Measurements from ENCODE around the gene ABCB11.

The ABCB11 gene

GRCh38 chr2:169013628-169014026 lies 17.5 kb downstream of the ABCB11 start:
- TF ChIP-seq TAF1 (IDR thresholded peaks at IDR 0.05; ENCODE audit: borderline replicate concordance, insufficient read depth, low read length) = no peak
- no peak for TF ChIP-seq SIN3A (IDR thresholded peaks at IDR 0.05; ENCODE audit: borderline replicate concordance, insufficient read depth, low read length)
- no peak for TF ChIP-seq FOXP2 (optimal IDR thresholded peaks at IDR 0.05; ENCODE audit: borderline replicate concordance, extremely low read depth, extremely low read length, insufficient read depth)
- TF ChIP-seq, protein P1, sequence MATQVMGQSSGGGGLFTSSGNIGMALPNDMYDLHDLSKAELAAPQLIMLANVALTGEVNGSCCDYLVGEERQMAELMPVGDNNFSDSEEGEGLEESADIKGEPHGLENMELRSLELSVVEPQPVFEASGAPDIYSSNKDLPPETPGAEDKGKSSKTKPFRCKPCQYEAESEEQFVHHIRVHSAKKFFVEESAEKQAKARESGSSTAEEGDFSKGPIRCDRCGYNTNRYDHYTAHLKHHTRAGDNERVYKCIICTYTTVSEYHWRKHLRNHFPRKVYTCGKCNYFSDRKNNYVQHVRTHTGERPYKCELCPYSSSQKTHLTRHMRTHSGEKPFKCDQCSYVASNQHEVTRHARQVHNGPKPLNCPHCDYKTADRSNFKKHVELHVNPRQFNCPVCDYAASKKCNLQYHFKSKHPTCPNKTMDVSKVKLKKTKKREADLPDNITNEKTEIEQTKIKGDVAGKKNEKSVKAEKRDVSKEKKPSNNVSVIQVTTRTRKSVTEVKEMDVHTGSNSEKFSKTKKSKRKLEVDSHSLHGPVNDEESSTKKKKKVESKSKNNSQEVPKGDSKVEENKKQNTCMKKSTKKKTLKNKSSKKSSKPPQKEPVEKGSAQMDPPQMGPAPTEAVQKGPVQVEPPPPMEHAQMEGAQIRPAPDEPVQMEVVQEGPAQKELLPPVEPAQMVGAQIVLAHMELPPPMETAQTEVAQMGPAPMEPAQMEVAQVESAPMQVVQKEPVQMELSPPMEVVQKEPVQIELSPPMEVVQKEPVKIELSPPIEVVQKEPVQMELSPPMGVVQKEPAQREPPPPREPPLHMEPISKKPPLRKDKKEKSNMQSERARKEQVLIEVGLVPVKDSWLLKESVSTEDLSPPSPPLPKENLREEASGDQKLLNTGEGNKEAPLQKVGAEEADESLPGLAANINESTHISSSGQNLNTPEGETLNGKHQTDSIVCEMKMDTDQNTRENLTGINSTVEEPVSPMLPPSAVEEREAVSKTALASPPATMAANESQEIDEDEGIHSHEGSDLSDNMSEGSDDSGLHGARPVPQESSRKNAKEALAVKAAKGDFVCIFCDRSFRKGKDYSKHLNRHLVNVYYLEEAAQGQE (IDR thresholded peaks at IDR 0.05; ENCODE audit: insufficient read depth in 1 of 2, low read depth in 2 of 2, low read length in 2 of 2) = no peak
- no peak for TF ChIP-seq POLR2AphosphoS5 (IDR thresholded peaks at IDR 0.05; ENCODE audit: low read depth, low read length)

DNA sequence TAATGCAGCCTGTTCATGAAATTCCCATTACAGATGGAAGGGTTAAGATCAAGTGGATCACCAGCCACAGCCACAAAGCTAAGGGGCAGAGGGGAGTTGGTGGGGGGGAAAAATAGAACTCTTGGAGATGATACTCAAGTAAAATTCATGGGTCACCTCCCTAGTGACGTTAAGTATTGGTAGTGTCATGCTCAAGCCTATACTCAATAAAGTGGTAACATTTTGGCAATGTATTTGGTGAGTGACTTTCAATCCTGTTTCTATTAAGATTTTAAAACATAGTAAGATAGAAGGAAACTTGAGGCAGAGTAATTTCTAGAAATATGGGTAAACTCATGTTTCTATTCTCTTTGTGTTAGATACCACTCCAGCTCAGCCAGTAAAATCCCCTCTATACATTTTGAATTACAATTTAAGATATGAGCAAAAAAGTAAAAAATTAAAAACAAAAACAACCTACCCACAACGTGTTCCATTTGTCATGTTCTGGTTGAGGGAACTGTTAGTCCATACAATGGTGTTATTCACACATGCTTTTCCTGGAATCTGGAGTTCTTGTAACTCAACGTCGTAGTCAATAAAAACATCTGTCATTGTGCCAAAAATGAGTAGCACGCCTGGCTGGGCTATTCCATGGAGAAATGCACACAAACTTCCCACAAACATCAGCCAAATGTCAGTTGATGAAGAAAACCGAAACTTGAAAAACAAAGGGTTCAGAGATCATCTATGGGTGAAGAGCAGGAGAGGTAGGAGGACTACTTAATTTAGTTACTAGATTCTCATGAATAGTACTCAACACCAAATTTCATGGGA lies 18.1 kb downstream of the ABCB11 start:
- TF ChIP-seq POLR2AphosphoS5 (IDR thresholded peaks at IDR 0.05; ENCODE audit: low read depth, low read length) = no peak
- no peak for TF ChIP-seq SIN3A (IDR thresholded peaks at IDR 0.05; ENCODE audit: borderline replicate concordance, insufficient read depth, low read length)
- no peak for TF ChIP-seq FOXP2 (optimal IDR thresholded peaks at IDR 0.05; ENCODE audit: borderline replicate concordance, extremely low read depth, extremely low read length, insufficient read depth)
- TF ChIP-seq, protein P1 (IDR thresholded peaks at IDR 0.05; ENCODE audit: insufficient read depth in 1 of 2, low read depth in 2 of 2, low read length in 2 of 2) = no peak
- TF ChIP-seq TAF1 (IDR thresholded peaks at IDR 0.05; ENCODE audit: borderline replicate concordance, insufficient read depth, low read length) = no peak

DNA sequence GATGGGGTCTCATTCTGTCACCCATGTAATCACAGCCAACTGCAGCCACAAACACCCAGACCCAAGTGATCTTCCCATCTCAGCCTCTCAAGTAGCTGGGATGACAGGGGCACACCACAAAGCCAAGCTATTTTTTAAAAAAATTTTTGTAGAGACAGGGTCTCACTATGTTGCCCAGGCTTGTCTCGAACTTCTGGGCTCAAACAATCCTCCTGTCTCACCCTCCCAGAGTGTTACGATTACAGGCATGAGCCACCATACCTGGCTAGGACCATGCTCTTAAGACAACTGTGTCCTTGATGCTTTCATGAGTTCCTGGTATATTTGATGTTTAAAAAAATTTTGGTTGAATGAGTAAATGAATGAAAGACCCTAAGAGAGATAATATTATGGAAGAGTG lies 19.4 kb downstream of the ABCB11 start:
- TF ChIP-seq FOXP2 (optimal IDR thresholded peaks at IDR 0.05; ENCODE audit: borderline replicate concordance, extremely low read depth, extremely low read length, insufficient read depth) = no peak

GRCh38 chr2:169010633-169011460 lies 20.3 kb downstream of the ABCB11 start:
- TF ChIP-seq FOXP2 (optimal IDR thresholded peaks at IDR 0.05; ENCODE audit: borderline replicate concordance, extremely low read depth, extremely low read length, insufficient read depth) (no peak), POLR2AphosphoS5 (IDR thresholded peaks at IDR 0.05; ENCODE audit: low read depth, low read length) (no peak), SIN3A (IDR thresholded peaks at IDR 0.05; ENCODE audit: borderline replicate concordance, insufficient read depth, low read length) (no peak), TAF1 (IDR thresholded peaks at IDR 0.05; ENCODE audit: borderline replicate concordance, insufficient read depth, low read length) (no peak)
- TF ChIP-seq, protein P1 (IDR thresholded peaks at IDR 0.05; ENCODE audit: insufficient read depth in 1 of 2, low read depth in 2 of 2, low read length in 2 of 2) = no peak

GRCh38 chr2:169009865-169010579 lies 21.1 kb downstream of the ABCB11 start:
- TF ChIP-seq, protein P1 (IDR thresholded peaks at IDR 0.05; ENCODE audit: insufficient read depth in 1 of 2, low read depth in 2 of 2, low read length in 2 of 2) = no peak
- TF ChIP-seq SIN3A (IDR thresholded peaks at IDR 0.05; ENCODE audit: borderline replicate concordance, insufficient read depth, low read length) = no peak
- TF ChIP-seq FOXP2 (optimal IDR thresholded peaks at IDR 0.05; ENCODE audit: borderline replicate concordance, extremely low read depth, extremely low read length, insufficient read depth) = no peak
- TF ChIP-seq POLR2AphosphoS5 (IDR thresholded peaks at IDR 0.05; ENCODE audit: low read depth, low read length) = no peak
- TF ChIP-seq TAF1 (IDR thresholded peaks at IDR 0.05; ENCODE audit: borderline replicate concordance, insufficient read depth, low read length) = no peak
